GM19025 (cell line): ENCODE data around the gene GRIK3.
"Not testable (repeated sequence)": the region's sequence is repeated elsewhere in the genome, so short reads cannot be mapped to it uniquely, and the experiment has no call there.

Experiments
- ATAC-seq: cut with Tn5 transposase; IDR thresholded peaks from one replicate; pipeline ENCODE4 v1.9.1; 2021; ENCODE audit warnings: mild to moderate bottlenecking, low read depth, moderate library complexity; ENCODE audit not compliant: unreplicated experiment

GRIK3 gene

DNA sequence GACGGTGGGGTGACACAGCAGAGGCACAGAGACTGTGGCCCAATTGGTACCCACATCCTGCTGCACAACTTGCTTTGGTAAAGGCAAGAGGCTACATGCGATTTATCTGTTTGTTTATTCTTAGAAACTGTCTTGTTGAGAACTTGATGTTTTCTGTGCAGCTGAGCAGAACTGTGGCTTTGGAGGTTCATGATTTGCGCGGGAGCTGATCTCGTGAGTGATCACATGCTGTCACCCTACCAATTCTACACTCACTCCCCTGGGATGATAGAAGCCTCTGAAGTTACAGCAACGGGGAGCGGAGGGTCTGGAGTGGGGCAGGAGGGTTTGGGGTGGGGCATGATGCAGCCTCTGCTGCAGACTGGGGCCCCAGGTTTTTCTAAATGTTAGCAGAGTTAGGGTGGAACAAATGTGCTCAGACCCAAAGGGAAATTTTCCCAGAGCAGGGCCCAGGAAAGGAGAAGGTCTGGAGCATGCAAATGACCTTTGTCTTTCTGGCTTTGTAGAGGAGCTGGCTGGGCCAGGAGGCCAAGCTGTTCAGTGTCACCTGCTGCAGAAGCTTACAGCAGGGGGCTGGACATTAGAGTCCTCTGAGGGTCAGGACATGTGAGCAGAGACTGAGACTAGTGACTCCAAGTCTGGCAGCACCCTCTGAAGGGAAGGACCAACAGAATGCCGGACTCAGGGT, 83.6 kb downstream of the GRIK3 start:
- ATAC-seq, result no peak

DNA sequence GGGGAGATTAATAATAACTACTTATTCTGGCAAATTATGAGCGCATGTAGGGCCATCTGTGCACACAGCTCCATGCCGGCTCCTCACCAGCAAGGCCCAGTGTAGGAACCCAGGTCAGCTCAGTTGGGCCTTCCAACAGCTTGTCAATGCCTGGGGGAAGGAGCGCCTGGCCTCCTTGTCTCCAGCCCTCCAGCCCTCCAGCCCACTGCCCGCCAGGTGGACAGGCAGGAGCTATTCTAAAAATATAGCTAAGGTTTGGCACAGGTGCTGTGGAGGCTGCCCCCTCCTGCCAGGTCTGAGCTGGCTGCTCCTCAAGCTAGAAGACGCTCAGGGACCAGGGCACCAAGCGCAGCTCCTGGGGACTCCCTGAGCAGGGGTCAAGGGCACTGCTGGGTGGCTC, 85.7 kb downstream of the GRIK3 start:
- ATAC-seq, result no peak

- ATAC-seq, result no peak
Observed at GRCh38 chr1:36948147-36948546, 86.2 kb downstream of the GRIK3 start.

GRCh38 chr1:36947384-36947783, 86.9 kb downstream of the GRIK3 start:
- no peak for ATAC-seq

DNA sequence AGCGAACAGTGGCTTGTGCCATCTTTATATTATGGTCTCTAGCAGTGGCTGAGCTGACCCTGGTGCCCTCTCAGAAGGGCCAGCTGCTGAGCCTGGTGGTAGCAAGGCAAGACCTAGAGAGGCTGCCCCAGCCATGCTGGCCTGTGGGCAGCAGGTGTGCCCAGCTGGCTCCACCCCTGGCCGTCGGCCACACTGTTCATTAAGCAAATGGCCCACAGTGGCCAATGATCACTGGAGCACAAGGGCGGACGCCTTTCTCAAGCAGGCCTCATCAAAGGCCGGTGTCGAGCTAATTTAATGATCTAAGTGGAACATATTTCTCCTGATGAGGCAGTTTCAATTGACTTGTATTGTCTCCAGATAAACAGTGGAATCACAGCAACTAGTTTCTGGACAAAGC, 89.4 kb downstream of the GRIK3 start:
- ATAC-seq, result no peak

DNA sequence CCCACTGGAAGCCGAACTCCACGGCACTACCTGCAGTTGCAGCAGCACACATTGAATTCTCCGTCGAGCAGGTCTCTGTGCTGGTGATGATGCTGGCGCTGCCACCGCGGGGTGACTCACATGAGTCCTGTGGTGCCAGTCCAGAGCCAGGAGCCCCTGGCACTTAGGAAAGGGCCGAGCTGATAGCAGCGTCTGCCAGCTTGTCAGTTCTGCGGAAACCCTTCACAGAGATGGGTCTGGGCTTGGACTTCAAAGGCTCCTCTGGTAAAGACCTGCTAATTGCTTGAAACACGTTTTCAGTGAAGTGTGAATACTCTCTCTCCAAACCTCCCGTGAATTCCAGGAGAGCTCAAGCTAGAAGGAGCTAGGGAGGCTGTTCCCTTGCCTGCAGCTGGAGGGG, 92.2 kb downstream of the GRIK3 start:
- ATAC-seq, result no peak

- ATAC-seq, result no peak
Observed at GRCh38 chr1:36941316-36941978, 92.9 kb downstream of the GRIK3 start.

DNA sequence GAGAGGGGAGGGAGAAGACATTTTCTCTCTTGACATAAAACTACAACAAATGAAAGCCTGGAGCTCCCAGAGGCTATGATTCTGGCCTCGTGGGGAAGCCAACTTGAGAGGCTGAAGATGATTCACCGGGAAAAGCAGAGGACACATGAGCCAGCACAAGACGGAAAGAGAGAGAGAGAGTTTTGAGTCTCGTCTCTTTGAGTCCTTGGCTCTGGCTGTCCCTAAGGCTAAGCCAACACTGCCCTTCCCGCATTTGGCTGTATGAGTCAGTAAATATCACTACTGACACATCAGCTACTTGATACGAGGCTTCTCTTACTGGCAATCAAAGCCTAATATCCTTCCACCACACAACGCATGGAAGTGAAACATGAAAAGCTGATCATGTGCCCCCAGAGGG, 95.5 kb downstream of the GRIK3 start:
- ATAC-seq, result no peak

GRCh38 chr1:36937371-36937770, 96.9 kb downstream of the GRIK3 start:
- ATAC-seq, result no peak

DNA sequence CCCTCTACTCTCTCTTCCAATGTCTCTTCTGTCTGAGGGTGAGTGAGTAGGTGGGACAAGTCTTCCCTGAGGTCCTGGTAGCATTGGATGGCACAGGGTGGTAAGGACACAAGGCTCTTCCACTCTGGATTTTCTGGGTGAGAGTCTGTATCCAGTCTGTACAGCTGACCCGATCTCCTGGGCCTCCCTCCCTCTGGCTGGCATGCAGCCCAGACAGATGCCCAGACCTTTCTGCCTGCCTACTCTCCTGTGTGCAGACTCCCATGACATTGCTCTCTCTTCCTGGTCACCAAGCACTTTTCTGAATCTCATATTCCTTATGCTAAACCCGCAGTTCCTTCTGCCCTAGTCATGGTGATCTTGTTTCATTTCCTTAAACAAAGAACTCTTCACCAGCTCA, 100.3 kb downstream of the GRIK3 start:
- ATAC-seq, result no peak

DNA sequence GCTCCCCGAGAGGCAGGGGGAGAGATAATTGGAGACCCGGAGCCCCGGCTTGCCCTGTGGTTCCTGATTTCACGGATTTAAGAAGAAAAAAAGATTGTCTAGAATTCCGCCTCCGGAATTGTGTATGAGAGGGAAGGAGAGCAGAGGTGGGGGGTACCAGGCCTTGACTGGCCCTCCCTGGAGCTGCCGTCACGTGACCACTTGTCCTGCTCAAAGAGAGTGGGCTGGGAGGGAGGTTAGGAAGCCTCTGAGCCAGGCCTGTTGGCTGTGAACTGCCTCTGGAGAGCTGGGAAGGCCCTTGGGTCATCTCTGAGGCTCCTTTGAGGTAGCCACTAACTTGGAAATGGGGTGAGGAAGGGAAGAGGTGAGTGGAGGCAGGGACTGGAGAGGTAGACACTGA, 106.5 kb downstream of the GRIK3 start:
- ATAC-seq, result no peak

DNA sequence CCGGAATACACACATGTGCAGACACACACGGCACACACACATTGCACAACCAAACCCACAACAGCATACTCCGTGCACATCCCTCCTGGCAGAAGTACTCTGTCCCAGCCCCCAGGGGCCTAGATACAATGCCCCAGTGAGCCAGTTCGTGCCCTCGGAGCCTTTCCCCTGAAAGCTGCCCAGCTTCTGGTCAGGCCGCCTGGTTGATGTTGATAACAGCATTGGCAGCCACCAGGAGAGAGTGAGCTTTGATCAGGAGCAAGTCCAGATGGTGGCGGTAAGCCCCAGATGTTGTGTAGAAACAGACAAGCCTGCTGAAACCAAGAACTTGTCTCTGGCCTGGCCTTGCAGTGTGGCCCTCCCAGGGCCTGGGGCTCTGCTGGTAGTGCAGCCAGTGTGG, 109.1 kb downstream of the GRIK3 start:
- no peak for ATAC-seq

- ATAC-seq, result no peak
Observed at GRCh38 chr1:36924282-36924811, 110.0 kb downstream of the GRIK3 start.

DNA sequence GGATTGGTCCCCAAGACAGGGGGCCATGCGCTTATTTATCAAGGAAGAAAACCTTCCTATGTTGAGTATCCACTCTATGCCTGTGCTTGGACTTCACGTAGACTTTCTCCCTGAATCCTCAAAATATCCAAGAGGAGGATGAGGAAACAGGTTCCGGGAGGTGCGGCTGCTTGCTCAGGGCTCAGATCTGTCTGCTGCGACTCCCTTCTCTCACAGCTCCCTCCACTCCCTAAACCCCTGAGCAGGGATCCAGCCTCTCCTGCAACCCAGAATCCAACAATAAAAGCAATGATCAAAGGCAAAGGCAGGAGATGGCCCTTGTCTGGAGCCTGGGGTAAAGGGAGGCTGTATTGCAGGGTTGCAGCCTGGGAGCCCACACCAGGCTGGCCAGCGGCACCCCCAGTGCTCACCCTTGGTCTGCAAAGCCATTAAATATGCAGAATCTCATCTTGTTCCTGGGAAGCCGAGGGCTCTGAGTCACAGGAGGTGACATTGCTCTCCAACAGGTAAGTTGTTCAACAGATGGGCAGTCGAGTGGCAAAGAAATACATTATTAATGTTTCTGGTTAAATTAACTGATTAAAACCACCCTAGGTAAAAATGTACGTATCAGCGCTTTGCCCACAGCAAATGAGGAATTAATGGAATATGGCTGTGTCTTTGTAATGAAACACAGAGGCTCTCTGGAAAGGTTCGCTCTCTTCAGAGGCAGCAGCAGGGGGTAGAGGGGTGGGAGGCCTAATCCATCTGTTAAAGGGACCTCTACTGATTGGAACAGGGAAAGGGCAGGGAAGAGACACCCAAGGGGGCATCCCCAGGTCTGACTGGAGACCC, 111.5 kb downstream of the GRIK3 start:
- ATAC-seq, result no peak

DNA sequence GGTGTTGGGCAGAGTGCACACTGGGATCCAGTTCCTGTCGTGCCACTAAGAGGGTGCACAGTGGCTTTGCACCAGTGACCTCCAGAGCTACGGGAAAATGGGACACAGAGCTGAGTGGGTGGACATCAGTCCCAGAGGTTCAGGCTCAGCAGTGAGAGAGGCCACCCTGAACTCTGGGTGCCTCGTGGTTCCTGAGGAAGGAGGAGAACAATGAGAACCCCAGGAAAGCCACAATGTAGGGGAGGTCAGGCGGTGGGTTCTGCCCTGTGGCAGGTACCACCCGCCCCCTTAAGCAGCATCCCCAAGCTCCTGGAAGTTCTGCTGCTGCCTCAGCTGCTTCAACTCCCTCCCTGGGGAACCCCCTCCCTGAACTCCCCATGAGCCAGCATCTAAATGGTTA, 112.2 kb downstream of the GRIK3 start:
- no peak for ATAC-seq

DNA sequence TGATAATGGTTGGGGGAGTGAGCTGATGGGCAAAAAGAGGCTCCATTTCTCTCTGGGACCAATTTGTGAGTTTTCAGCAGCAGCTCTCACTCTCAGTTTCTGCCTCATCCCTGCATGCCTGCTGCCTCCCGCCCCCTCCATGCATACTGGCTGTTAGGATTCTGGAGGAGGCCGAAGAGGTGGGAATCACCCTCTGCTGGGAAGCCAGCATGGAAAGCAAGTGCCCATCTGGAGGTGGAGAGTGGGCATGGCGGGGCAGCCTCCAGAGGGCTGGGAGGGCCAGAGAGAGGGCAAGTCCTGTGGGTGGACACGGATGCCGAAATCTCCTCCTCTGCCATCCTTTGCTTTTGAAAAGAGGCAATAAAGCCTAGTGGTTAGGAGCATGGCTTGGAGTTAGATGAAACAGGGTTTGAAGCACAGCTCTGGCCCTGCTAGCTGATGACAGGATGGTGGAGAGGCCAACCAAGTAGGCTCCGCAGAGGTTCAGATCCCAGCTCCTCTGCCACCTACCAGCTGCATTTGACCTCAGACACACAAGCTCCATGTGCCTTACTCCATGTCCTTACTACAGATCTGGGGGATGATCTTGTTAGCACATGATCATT, 113.4 kb downstream of the GRIK3 start:
- no peak for ATAC-seq

DNA sequence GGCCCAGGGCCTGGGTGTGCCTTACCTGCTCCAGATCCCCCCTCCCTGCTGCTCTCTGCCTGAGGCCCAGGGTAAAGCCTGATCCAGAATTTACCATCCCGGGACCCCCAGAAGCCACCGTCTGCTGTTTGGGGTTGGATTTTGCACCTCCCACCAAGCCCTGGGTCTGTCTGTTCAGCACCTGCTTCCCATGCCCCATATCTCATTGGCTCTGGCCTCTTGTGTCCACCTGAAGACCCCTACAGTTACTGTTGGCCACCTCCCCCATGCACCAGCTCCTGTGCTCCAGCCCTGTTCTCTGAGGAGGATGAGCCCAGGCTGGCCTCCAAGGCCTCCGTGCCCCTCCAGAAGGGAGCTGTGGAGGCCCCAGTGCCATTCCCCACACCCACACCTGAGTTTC, 113.9 kb downstream of the GRIK3 start:
- no peak for ATAC-seq

- no peak for ATAC-seq
Observed at GRCh38 chr1:36919491-36920145, 114.7 kb downstream of the GRIK3 start.

DNA sequence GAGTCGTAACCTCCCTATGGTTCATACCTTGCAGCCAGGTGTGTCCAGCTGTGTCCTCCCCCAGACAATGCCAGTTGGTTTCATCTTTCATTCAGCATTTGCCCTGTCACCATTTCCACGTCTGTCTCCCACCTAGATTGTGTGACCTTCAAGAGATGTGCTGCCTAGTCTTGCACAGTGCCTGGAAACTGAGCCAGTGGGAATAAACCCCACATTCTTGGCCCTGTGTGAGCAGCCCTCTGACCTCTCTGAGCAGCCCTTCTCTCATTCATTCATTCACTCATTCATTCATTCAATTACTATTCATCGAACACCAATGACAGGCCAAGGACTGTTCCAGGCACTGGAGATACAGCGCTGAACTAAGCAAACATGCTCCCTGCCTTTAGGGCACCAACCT, 115.7 kb downstream of the GRIK3 start:
- no peak for ATAC-seq

DNA sequence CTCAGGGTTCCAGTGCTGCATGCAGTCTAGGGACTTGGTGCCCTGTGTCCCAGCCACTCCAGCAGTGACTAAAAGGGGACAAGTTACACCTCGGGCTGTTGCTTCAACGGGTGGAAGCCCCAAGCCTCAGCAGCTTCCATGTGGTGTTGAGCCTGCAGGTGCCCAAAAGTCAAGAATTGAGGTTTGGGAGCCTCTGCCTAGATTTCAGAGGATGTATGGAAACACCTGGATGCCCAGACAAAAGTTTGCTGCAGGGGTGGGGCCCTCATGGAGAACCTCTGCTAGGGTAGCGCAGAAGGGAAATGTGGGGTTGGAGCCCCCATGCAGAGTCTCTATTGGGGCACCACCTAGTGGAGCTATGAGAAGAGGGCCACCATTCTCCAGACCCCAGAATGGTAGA, 117.8 kb downstream of the GRIK3 start:
- not testable (repeated sequence) for ATAC-seq
